Keratinocyte (primary cell): Measurements from ENCODE around the gene ERC2. TPM values are rescaled to one million over a fixed set of nuclear protein-coding genes. Genes with fewer than 3 reads are reported as not detected.

Source experiments
- DNase-seq: peaks from one replicate; pipeline ENCODE4 v3.0.0-alpha.2; 2011; ENCODE audit warnings: low read depth, missing footprints, low spot score
- FAIRE-seq: peaks from 2 replicates; lab custom pipeline; 2011; peaks lifted over from hg19 to GRCh38; lab: Jason Lieb, UNC
- H2AFZ ChIP-seq: 2 replicates; pipeline ENCODE4 v1.6.0; 2012; ENCODE audit warnings: low read length, control low read depth, inconsistent platforms; ENCODE audit not compliant: control insufficient read depth
- H3K27ac ChIP-seq: 2 replicates; pipeline ENCODE4 v1.5.1; 2011; ENCODE audit warnings: low read length; ENCODE audit not compliant: control insufficient read depth, insufficient read depth
- H3K27me3 ChIP-seq: 3 replicates; pipeline ENCODE4 v1.6.0; 2011; ENCODE audit warnings: low read length; ENCODE audit not compliant: control insufficient read depth, insufficient read depth; ENCODE audit errors: extremely low read depth
- H3K36me3 ChIP-seq, 2 experiments: 2 replicates in 1 of 2; 3 replicates in 1 of 2; pipeline ENCODE4 v1.5.1; 2011; ENCODE audit warnings: low read length in 2 of 2, mild to moderate bottlenecking in 1 of 2; ENCODE audit not compliant: control insufficient read depth in 2 of 2, insufficient read depth in 2 of 2; ENCODE audit errors: extremely low read depth in 1 of 2
- H3K4me1 ChIP-seq: 3 replicates; pipeline ENCODE4 v1.5.1; 2011; ENCODE audit warnings: low read length; ENCODE audit not compliant: control insufficient read depth, insufficient read depth; ENCODE audit errors: extremely low read depth
- H3K4me2 ChIP-seq: 3 replicates; pipeline ENCODE4 v1.6.0; 2011; ENCODE audit warnings: low read depth, low read length; ENCODE audit not compliant: control insufficient read depth, insufficient read depth; ENCODE audit errors: extremely low read depth
- H3K4me3 ChIP-seq, 3 experiments: fragments of 200-600 bp in 1 of 3; sonication (generic) in 1 of 3; 2 replicates in 2 of 3; 3 replicates in 1 of 3; pipeline ENCODE4 v1.5.1; 2011 to 2016; ENCODE audit warnings: low read length in 3 of 3, mild to moderate bottlenecking in 3 of 3, control low read depth in 2 of 3, inconsistent platforms in 1 of 3, low read depth in 1 of 3, mixed read lengths in 1 of 3, mixed run types in 1 of 3, moderate library complexity in 1 of 3; ENCODE audit not compliant: control insufficient read depth in 2 of 3, insufficient read depth in 2 of 3; ENCODE audit errors: extremely low read depth in 1 of 3
- H3K79me2 ChIP-seq: 2 replicates; pipeline ENCODE4 v1.6.0; 2012; ENCODE audit warnings: low read length; ENCODE audit not compliant: control insufficient read depth, insufficient read depth
- H3K9ac ChIP-seq: 3 replicates; pipeline ENCODE4 v1.6.0; 2011; ENCODE audit warnings: low read length; ENCODE audit not compliant: control insufficient read depth, insufficient read depth; ENCODE audit errors: extremely low read depth
- H3K9me1 ChIP-seq: 3 replicates; pipeline ENCODE4 v1.6.0; 2011; ENCODE audit warnings: low read length; ENCODE audit not compliant: control insufficient read depth, insufficient read depth; ENCODE audit errors: extremely low read depth
- H3K9me3 ChIP-seq: 2 replicates; pipeline ENCODE4 v1.5.1; 2012; ENCODE audit warnings: low read depth, low read length; ENCODE audit not compliant: control insufficient read depth
- H4K20me1 ChIP-seq: 3 replicates; pipeline ENCODE4 v1.6.0; 2011; ENCODE audit warnings: low read length; ENCODE audit not compliant: control insufficient read depth, insufficient read depth; ENCODE audit errors: extremely low read depth
- CTCF ChIP-seq, 3 experiments: IDR thresholded peaks in 1 of 3; conservative IDR thresholded peaks in 1 of 3; optimal IDR thresholded peaks in 1 of 3; 2 replicates in 2 of 3; 3 replicates in 1 of 3; pipeline versions ENCODE3 to v1.5.1; 2011; ENCODE audit warnings: low read length in 3 of 3, mild to moderate bottlenecking in 3 of 3, moderate library complexity in 2 of 3, control low read depth in 1 of 3, inconsistent platforms in 1 of 3; ENCODE audit not compliant: insufficient read depth in 2 of 3; ENCODE audit errors: extremely low read depth in 1 of 3
- EZH2 ChIP-seq: IDR thresholded peaks from one replicate; pipeline ENCODE4 v1.6.1; 2012; ENCODE audit warnings: inconsistent platforms, mild to moderate bottlenecking, low read length, moderate library complexity
- dilution Hi-C: fragments of 300-500 bp; cut with MboI; formaldehyde crosslinking; loops from one replicate; pipeline ENCODE4 v1.7.0; 2020; ENCODE audit warnings: low sequenced_read_pairs; ENCODE audit not compliant: extremely low pct_ligation_motif_present
- polyA plus RNA-seq, 5 experiments: library from polyadenylated mRNA; depleted of rRNA in 3 of 5; stranded (reverse) in 3 of 5; stranded (forward) in 1 of 5; unstranded in 1 of 5; fragments of >200 nt; gene quantifications; 1 replicate in 1 of 5; 2 replicates in 3 of 5; 3 replicates in 1 of 5; pipeline versions ENCODE4 v1.2.1 to v1.2.3, GENCODE V29; 2011 to 2012; ENCODE audit warnings: missing spikeins in 2 of 5, low read depth in 1 of 5, low replicate concordance in 1 of 5

The ERC2 gene
- polyA plus RNA-seq, 1 donor (not counting 4 experiments of a cell fraction or from before 2014, with no cell fraction given), result 0.08 TPM

- Histone ChIP-seq H3K36me3 (no peaks in the 10 kb centered on the region), H3K79me2 (no peaks in the 10 kb centered on the region), H3K9me1 (no peaks in the 10 kb centered on the region), H3K4me3 (no peak overlapping the region), H3K27ac (no peak overlapping the region), H4K20me1 (no peaks in the 10 kb centered on the region), H3K9ac (no peak overlapping the region), H2AFZ (no peak overlapping the region), H3K4me1 (no peaks in the 10 kb centered on the region), H3K4me2 (no peak overlapping the region), H3K9me3 (no peaks in the 10 kb centered on the region), H3K27me3 (no peaks in the 10 kb centered on the region)
- no peak for TF ChIP-seq CTCF (optimal IDR thresholded peaks at IDR 0.05 in 1 of 3, IDR thresholded peaks at IDR 0.05 in 1 of 3, conservative IDR thresholded peaks at IDR 0.05 in 1 of 3; ENCODE audit: extremely low read depth in 1 of 3, insufficient read depth in 2 of 3, low read length in 3 of 3)
- no peak for TF ChIP-seq EZH2
- dilution Hi-C loops, result loop anchor here (25.0 kb wide), 1 partner anchor 255 kb away; the partner anchor contains the start of gene WNT5A
- DNase-seq (no peak), FAIRE-seq (no peak)
Observed at GRCh38 chr3:55742832-55743136, 725.5 kb downstream of the ERC2 start.

- DNase-seq (no peak), FAIRE-seq (no peak)
- no peaks in the 10 kb centered on the region for H3K27me3 ChIP-seq
- no peaks in the 10 kb centered on the region for H3K4me1 ChIP-seq
- H2AFZ ChIP-seq, result no peak overlapping the region
- no peaks in the 10 kb centered on the region for H3K79me2 ChIP-seq
- no peaks in the 10 kb centered on the region for H4K20me1 ChIP-seq
- H3K27ac ChIP-seq, result no peak overlapping the region
- no peaks in the 10 kb centered on the region for H3K9me3 ChIP-seq
- no peak overlapping the region for H3K4me2 ChIP-seq
- no peak for TF ChIP-seq CTCF (optimal IDR thresholded peaks at IDR 0.05 in 1 of 3, IDR thresholded peaks at IDR 0.05 in 1 of 3, conservative IDR thresholded peaks at IDR 0.05 in 1 of 3; ENCODE audit: extremely low read depth in 1 of 3, insufficient read depth in 2 of 3, low read length in 3 of 3)
- no peak for TF ChIP-seq EZH2
- H3K4me3 ChIP-seq, result no peak overlapping the region
- H3K9me1 ChIP-seq, result no peaks in the 10 kb centered on the region
- H3K9ac ChIP-seq, result no peak overlapping the region
- dilution Hi-C loops, result loop anchor here (25.0 kb wide), 1 partner anchor 255 kb away; the partner anchor contains the start of gene WNT5A
- H3K36me3 ChIP-seq, result no peaks in the 10 kb centered on the region
Observed at GRCh38 chr3:55742022-55742831, 726.0 kb downstream of the ERC2 start.
